Mammary epithelial cell (primary cell): ENCODE results near the gene LNX1.

ENCODE experiments used
- EZH2 ChIP-seq: IDR thresholded peaks from 2 replicates; pipeline ENCODE4 v1.6.1; 2012; ENCODE audit warnings: low read length, inconsistent platforms, borderline replicate concordance
- TF ChIP-seq, protein P1 (sequence below), 2 donors: IDR thresholded peaks in 1 of 2; conservative IDR thresholded peaks in 1 of 2; 2 replicates each; pipeline ENCODE4 v1.5.1; 2011 to 2012; ENCODE audit warnings: inconsistent platforms in 2 of 2, low read length in 2 of 2, mild to moderate bottlenecking in 2 of 2, control low read depth in 1 of 2, low read depth in 1 of 2; ENCODE audit not compliant: insufficient read depth in 1 of 2; ENCODE audit errors: extremely low read depth in 1 of 2

DNA sequence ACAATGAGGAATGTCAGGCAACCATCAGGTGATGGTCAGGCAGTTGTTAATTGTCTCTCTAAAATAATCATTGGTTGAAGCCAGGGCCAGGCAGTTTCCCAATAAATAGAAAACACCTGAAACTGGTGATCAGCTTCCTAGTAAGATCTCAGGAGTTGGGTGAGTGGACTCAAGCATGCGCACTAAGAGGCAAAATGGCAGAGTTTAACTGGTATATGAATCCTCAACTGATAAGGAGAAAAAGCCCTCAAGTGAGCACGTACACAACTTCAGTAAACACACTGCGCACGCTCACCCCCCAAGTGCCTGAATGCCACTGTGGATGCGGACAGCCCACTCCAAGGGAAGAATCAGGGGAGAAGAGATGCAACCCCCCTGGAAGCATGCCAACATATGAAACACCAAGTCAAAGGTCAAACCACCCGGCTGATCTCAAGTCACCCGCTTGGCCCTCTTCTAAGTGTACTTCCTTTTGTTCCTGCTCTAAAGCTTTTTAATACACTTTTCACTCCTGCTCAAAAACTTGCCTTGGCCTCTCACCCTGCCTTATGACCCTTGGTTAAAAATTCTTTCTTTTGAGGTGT lies 39.9 kb downstream of the LNX1 start:
- TF ChIP-seq EZH2, result no peak
- TF ChIP-seq, protein P1, sequence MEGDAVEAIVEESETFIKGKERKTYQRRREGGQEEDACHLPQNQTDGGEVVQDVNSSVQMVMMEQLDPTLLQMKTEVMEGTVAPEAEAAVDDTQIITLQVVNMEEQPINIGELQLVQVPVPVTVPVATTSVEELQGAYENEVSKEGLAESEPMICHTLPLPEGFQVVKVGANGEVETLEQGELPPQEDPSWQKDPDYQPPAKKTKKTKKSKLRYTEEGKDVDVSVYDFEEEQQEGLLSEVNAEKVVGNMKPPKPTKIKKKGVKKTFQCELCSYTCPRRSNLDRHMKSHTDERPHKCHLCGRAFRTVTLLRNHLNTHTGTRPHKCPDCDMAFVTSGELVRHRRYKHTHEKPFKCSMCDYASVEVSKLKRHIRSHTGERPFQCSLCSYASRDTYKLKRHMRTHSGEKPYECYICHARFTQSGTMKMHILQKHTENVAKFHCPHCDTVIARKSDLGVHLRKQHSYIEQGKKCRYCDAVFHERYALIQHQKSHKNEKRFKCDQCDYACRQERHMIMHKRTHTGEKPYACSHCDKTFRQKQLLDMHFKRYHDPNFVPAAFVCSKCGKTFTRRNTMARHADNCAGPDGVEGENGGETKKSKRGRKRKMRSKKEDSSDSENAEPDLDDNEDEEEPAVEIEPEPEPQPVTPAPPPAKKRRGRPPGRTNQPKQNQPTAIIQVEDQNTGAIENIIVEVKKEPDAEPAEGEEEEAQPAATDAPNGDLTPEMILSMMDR (conservative IDR thresholded peaks at IDR 0.05 in 1 of 2, IDR thresholded peaks at IDR 0.05 in 1 of 2; ENCODE audit: extremely low read depth in 1 of 2, insufficient read depth in 1 of 2, low read depth in 1 of 2, low read length in 2 of 2), result no peak
